ENCODE data around the gene SUDS3. TPM values are rescaled to one million over a fixed set of nuclear protein-coding genes. Genes with fewer than 3 reads are reported as not detected.

Gene SUDS3
- total RNA-seq, 1 experiment from 2014 or later = 34.2 TPM

GRCh38 chr12:118447181-118447580 is 70.8 kb downstream of the SUDS3 start:
- DNase-seq (ENCODE audit: low spot score) = no peak

- no peak for DNase-seq (ENCODE audit: low spot score)
Measured at GRCh38 chr12:118448341-118448740, 72.0 kb downstream of the SUDS3 start.

- DNase-seq (ENCODE audit: low spot score) = no peak
Measured at GRCh38 chr12:118455327-118455726, 79.0 kb downstream of the SUDS3 start.

GRCh38 chr12:118456741-118457140 is 80.4 kb downstream of the SUDS3 start:
- no peak for DNase-seq (ENCODE audit: low spot score)

GRCh38 chr12:118459110-118459509 is 82.8 kb downstream of the SUDS3 start:
- no peak for DNase-seq (ENCODE audit: low spot score)

GRCh38 chr12:118463677-118464076 is 87.3 kb downstream of the SUDS3 start:
- no peak for DNase-seq (ENCODE audit: low spot score)

GRCh38 chr12:118465706-118466105 is 89.4 kb downstream of the SUDS3 start:
- no peak for DNase-seq (ENCODE audit: low spot score)

Other genes starting within 250 kb of the SUDS3 start
- 150 and 167 TPM in 2 replicates for gene PEBP1, start 240.4 kb upstream of the SUDS3 start, total RNA-seq (2014; rRNA removed; shearing (Covaris generic))
- 14.1 and 24.1 TPM in 2 replicates for gene TAOK3, start 3.6 kb upstream of the SUDS3 start, total RNA-seq (2014; rRNA removed; shearing (Covaris generic))

Measured in H4 (cell line).